ENCODE data around the gene DHX29. TPM values are rescaled to one million over a fixed set of nuclear protein-coding genes. Genes with fewer than 3 reads are reported as not detected.

DHX29 gene
- total RNA-seq, 1 experiment from 2014 or later, result 21.8 TPM

DNA sequence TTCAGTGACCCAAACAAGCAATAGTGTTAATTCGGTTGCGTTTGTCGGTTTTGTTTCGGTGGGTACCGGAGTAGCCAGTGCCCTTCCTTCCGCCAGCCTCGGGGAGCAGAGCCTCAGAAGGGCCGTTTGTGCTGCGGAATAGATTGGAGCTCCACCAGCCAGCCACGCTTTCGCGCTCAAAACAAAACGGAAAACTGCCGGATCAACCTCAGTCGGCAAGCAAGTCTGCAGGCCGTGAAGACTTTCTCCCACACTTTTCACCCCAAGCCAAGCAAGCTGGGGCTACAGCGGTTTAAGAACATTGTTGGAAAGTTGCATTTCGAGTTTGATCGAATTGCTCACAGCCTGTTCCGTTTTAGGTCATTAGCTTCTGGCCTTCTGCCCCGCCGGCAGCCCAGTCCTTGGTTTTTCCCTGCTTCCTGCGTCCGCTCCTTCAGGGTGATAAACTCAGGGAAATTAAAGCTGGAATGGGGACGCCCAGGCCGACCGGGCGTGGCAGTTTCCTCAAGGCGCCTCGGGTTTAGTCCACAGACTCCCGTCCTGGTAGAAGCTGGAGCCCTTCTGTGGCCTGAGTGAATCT lies 73.3 kb downstream of the DHX29 start:
- Mint-ChIP-seq H3K27ac (ENCODE audit: low read depth, unreplicated experiment) (peak overlapping the region; percentile 54), H3K27me3 (ENCODE audit: insufficient read depth, unreplicated experiment) (no peaks in the 10 kb centered on the region), H3K4me3 (ENCODE audit: unreplicated experiment) (peak overlapping the region; percentile 98), H3K9me3 (ENCODE audit: unreplicated experiment) (no peaks in the 10 kb centered on the region), H3K36me3 (ENCODE audit: insufficient read depth, unreplicated experiment) (no peaks in the 10 kb centered on the region), H3K4me1 (ENCODE audit: insufficient read depth, unreplicated experiment) (no peaks in the 10 kb centered on the region)
- CTCF ChIA-PET, result interaction anchor here (0.7 to 4.1 kb wide), 8 partner anchors 8 to 84 kb away, joined by 3 to 20 read pairs (median 6); partner anchors contain the start of genes CDC20B, DHX29 and MTREX
- BruUV-seq (replicated peaks), result TSS peak; percentile 36
- POLR2A ChIA-PET, result interaction anchor here (0.6 to 5.8 kb wide), 27 partner anchors 10 to 1304 kb away, joined by 3 to 113 read pairs (median 8); partner anchors contain the start of genes CDC20B, DHX29, GPX8 and MTREX
- intact Hi-C loops (cut with micrococcal nuclease), result no loop called here
- peak; percentile 53 for DNase-seq (ENCODE audit: unreplicated experiment)
- TF ChIP-seq CTCF (IDR thresholded peaks at IDR 0.05; ENCODE audit: unreplicated experiment), result no peak

GRCh38 chr5:55232985-55233928 lies 74.2 kb downstream of the DHX29 start, which contains the start of gene CCNO:
TSS of gene CCNO (minus strand) at chr5:55233608. CDS start at chr5:55233523, 85 bp downstream.
- ChIA-PET POLR2A (interaction anchor here (0.5 to 5.8 kb wide), 39 partner anchors 9 to 1305 kb away, joined by 3 to 113 read pairs (median 5); partner anchors contain the start of genes CDC20B, DHX29, GPX8 and IL31RA), CTCF (interaction anchor here (0.6 to 4.1 kb wide), 19 partner anchors 10 to 289 kb away, joined by 3 to 20 read pairs (median 4); partner anchors contain the start of genes DHX29, GPX8 and MTREX)
- BruUV-seq (replicated peaks), result TSS peak; percentile 32
- peak; percentile 20 for TF ChIP-seq CTCF (IDR thresholded peaks at IDR 0.05; ENCODE audit: unreplicated experiment)
- no peaks in the 10 kb centered on the region for H3K27me3 Mint-ChIP-seq (ENCODE audit: insufficient read depth, unreplicated experiment)
- H3K4me3 Mint-ChIP-seq (ENCODE audit: unreplicated experiment), result peak within 1 kb of the TSS; percentile 98
- H3K27ac Mint-ChIP-seq (ENCODE audit: low read depth, unreplicated experiment), result peak within 1 kb of the TSS; percentile 90
- no peaks in the 10 kb centered on the region for H3K36me3 Mint-ChIP-seq (ENCODE audit: insufficient read depth, unreplicated experiment)
- H3K9me3 Mint-ChIP-seq (ENCODE audit: unreplicated experiment), result no peaks in the 10 kb centered on the region
- peak; percentile 89 for DNase-seq (ENCODE audit: unreplicated experiment)
- intact Hi-C loops (cut with micrococcal nuclease), result loop anchor here (2.0 kb wide), 2 partner anchors 60 to 74 kb away; partner anchors contain the start of genes CDC20B, DHX29 and MTREX
- H3K4me1 Mint-ChIP-seq (ENCODE audit: insufficient read depth, unreplicated experiment), result no peaks in the 10 kb centered on the region

DNA sequence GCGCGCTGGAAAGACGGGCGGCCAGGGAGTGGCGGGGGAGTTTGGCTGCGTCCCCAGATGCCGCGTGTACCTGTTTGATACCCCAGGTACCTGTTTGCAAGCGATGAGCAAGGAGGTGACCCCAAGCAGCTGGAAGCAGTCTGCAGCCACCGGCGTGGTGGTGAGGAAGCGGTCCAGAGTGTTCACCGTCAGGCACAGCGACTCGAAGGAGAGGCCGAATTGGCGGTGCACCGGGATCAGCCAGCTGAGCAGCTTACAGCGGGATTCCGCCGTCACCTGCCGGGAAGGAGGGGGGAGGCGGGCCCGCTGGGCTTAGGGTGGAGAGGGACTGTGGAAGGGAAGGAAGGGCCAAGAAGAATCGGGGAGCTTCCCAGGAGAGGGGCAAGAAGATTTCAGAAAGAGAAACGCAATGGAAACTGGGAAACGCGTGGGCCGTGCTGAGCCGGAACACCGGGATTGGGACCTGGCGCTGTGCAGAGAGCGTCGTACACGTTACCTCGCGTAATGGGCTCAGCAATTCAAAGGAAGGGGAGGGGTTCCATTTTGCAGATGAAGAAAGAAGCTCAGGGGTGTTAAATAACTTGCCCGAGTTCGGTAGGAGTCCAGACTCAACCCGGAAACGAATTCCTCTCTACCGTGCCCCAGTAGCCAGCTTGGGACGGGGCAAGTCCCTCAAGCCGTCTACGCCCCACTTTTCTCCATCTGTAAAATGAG lies 75.1 kb downstream of the DHX29 start:
- BruUV-seq (replicated peaks), result no TSS peak
- intact Hi-C loops (cut with micrococcal nuclease), result loop anchor here (2.0 kb wide), 2 partner anchors 60 to 74 kb away; partner anchors contain the start of genes CDC20B, DHX29 and MTREX
- ChIA-PET POLR2A (interaction anchor here (0.6 to 5.8 kb wide), 33 partner anchors 9 to 1945 kb away, joined by 3 to 113 read pairs (median 5); partner anchors contain the start of genes CDC20B, DHX29, GPX8 and IL31RA), CTCF (interaction anchor here (0.7 to 4.1 kb wide), 23 partner anchors 9 to 459 kb away, joined by 3 to 20 read pairs (median 4); partner anchors contain the start of genes DHX29, GPX8 and MTREX)
- H3K9me3 Mint-ChIP-seq (ENCODE audit: unreplicated experiment), result no peaks in the 10 kb centered on the region
- H3K27me3 Mint-ChIP-seq (ENCODE audit: insufficient read depth, unreplicated experiment), result no peaks in the 10 kb centered on the region
- no peaks in the 10 kb centered on the region for H3K36me3 Mint-ChIP-seq (ENCODE audit: insufficient read depth, unreplicated experiment)
- no peak for TF ChIP-seq CTCF (IDR thresholded peaks at IDR 0.05; ENCODE audit: unreplicated experiment)
- peak overlapping the region; percentile 98 for H3K4me3 Mint-ChIP-seq (ENCODE audit: unreplicated experiment)
- H3K4me1 Mint-ChIP-seq (ENCODE audit: insufficient read depth, unreplicated experiment), result no peaks in the 10 kb centered on the region
- DNase-seq (ENCODE audit: unreplicated experiment), result peak; percentile 79
- H3K27ac Mint-ChIP-seq (ENCODE audit: low read depth, unreplicated experiment), result peak overlapping the region; percentile 90
